ENCODE results near the gene SMIM29. TPM values are rescaled to one million over a fixed set of nuclear protein-coding genes. Genes with fewer than 3 reads are reported as not detected.

The SMIM29 gene
- total and polyA plus RNA-seq, 4 donors, result 14.9 to 68.0 (median 54.3) TPM

GRCh38 chr6:34241351-34242215 lies 7.2 kb downstream of the SMIM29 start:
- Histone ChIP-seq H3K4me3 (ENCODE audit: low read depth, low read length) (no peak overlapping the region), H3K36me3 (ENCODE audit: control insufficient read depth, insufficient read depth, low read length) (peaks cover 62% of the 10 kb centered on the region), H3K27ac (ENCODE audit: low read depth, low read length) (no peak overlapping the region), H3K27me3 (ENCODE audit: control insufficient read depth, insufficient read depth, low read length) (no peaks in the 10 kb centered on the region), H3K4me1 (ENCODE audit: control insufficient read depth, insufficient read depth, low read length) (peaks cover 39% of the 10 kb centered on the region), H3K9me3 (ENCODE audit: control insufficient read depth, insufficient read depth, low read length) (no peaks in the 10 kb centered on the region)
- no peak for DNase-seq (ENCODE audit: low read depth in 4 of 6, low spot score in 6 of 6)
- 100% methylated on average over 4 of the region's 13 CpGs for WGBS (ENCODE audit: insufficient coverage)

- WGBS (ENCODE audit: insufficient coverage), result 87% methylated on average over 17 of the region's 22 CpGs
- no peak overlapping the region for H3K4me3 ChIP-seq (ENCODE audit: low read depth, low read length)
- peaks cover 53% of the 10 kb centered on the region for H3K36me3 ChIP-seq (ENCODE audit: control insufficient read depth, insufficient read depth, low read length)
- H3K4me1 ChIP-seq (ENCODE audit: control insufficient read depth, insufficient read depth, low read length), result peaks cover 39% of the 10 kb centered on the region
- H3K27me3 ChIP-seq (ENCODE audit: control insufficient read depth, insufficient read depth, low read length), result no peaks in the 10 kb centered on the region
- DNase-seq (ENCODE audit: low read depth in 4 of 6, low spot score in 6 of 6), result no peak
- no peak overlapping the region for H3K27ac ChIP-seq (ENCODE audit: low read depth, low read length)
- no peaks in the 10 kb centered on the region for H3K9me3 ChIP-seq (ENCODE audit: control insufficient read depth, insufficient read depth, low read length)
These were observed 8.2 kb downstream of the SMIM29 start for GRCh38 chr6:34240329-34241248.

- Histone ChIP-seq H3K9me3 (ENCODE audit: control insufficient read depth, insufficient read depth, low read length) (no peaks in the 10 kb centered on the region), H3K27ac (ENCODE audit: low read depth, low read length) (no peak overlapping the region), H3K27me3 (ENCODE audit: control insufficient read depth, insufficient read depth, low read length) (no peaks in the 10 kb centered on the region), H3K36me3 (ENCODE audit: control insufficient read depth, insufficient read depth, low read length) (peaks cover 46% of the 10 kb centered on the region), H3K4me1 (ENCODE audit: control insufficient read depth, insufficient read depth, low read length) (peaks cover 39% of the 10 kb centered on the region), H3K4me3 (ENCODE audit: low read depth, low read length) (no peak overlapping the region)
- no peak for DNase-seq (ENCODE audit: low read depth in 4 of 6, low spot score in 6 of 6)
- no CpG with 5 or more reads among the region's 2 CpGs for WGBS (ENCODE audit: insufficient coverage)
These were observed 8.9 kb downstream of the SMIM29 start for GRCh38 chr6:34239893-34240292.

- Histone ChIP-seq H3K4me3 (ENCODE audit: low read depth, low read length) (no peak overlapping the region), H3K9me3 (ENCODE audit: control insufficient read depth, insufficient read depth, low read length) (no peaks in the 10 kb centered on the region), H3K4me1 (ENCODE audit: control insufficient read depth, insufficient read depth, low read length) (peaks cover 37% of the 10 kb centered on the region), H3K27ac (ENCODE audit: low read depth, low read length) (no peak overlapping the region), H3K36me3 (ENCODE audit: control insufficient read depth, insufficient read depth, low read length) (peaks cover 42% of the 10 kb centered on the region), H3K27me3 (ENCODE audit: control insufficient read depth, insufficient read depth, low read length) (no peaks in the 10 kb centered on the region)
- DNase-seq (ENCODE audit: low read depth in 4 of 6, low spot score in 6 of 6), result no peak
- no CpG with 5 or more reads among the region's 3 CpGs for WGBS (ENCODE audit: insufficient coverage)
These were observed 9.3 kb downstream of the SMIM29 start for GRCh38 chr6:34239500-34239825.

- H3K9me3 ChIP-seq (ENCODE audit: control insufficient read depth, insufficient read depth, low read length), result no peaks in the 10 kb centered on the region
- peaks cover 31% of the 10 kb centered on the region for H3K4me1 ChIP-seq (ENCODE audit: control insufficient read depth, insufficient read depth, low read length)
- H3K4me3 ChIP-seq (ENCODE audit: low read depth, low read length), result peak overlapping the region; percentile 51
- no peaks in the 10 kb centered on the region for H3K27me3 ChIP-seq (ENCODE audit: control insufficient read depth, insufficient read depth, low read length)
- 21% methylated on average over 11 of the region's 14 CpGs for WGBS (ENCODE audit: insufficient coverage)
- peak in 1 of 6 donors; percentile 38 for DNase-seq (ENCODE audit: low read depth in 4 of 6, low spot score in 6 of 6)
- H3K36me3 ChIP-seq (ENCODE audit: control insufficient read depth, insufficient read depth, low read length), result peaks cover 36% of the 10 kb centered on the region
- no peak overlapping the region for H3K27ac ChIP-seq (ENCODE audit: low read depth, low read length)
These were observed 10.0 kb downstream of the SMIM29 start for GRCh38 chr6:34238585-34239499.

GRCh38 chr6:34237722-34238584 lies 10.9 kb downstream of the SMIM29 start:
- 3% methylated on average over 59 of the region's 64 CpGs for WGBS (ENCODE audit: insufficient coverage)
- H3K9me3 ChIP-seq (ENCODE audit: control insufficient read depth, insufficient read depth, low read length), result no peaks in the 10 kb centered on the region
- peak in 2 of 6 donors; percentile 56 to 70 for DNase-seq (ENCODE audit: low read depth in 4 of 6, low spot score in 6 of 6)
- peak overlapping the region; percentile 51 for H3K4me3 ChIP-seq (ENCODE audit: low read depth, low read length)
- H3K27me3 ChIP-seq (ENCODE audit: control insufficient read depth, insufficient read depth, low read length), result no peaks in the 10 kb centered on the region
- H3K27ac ChIP-seq (ENCODE audit: low read depth, low read length), result no peak overlapping the region
- H3K36me3 ChIP-seq (ENCODE audit: control insufficient read depth, insufficient read depth, low read length), result peaks cover 30% of the 10 kb centered on the region
- H3K4me1 ChIP-seq (ENCODE audit: control insufficient read depth, insufficient read depth, low read length), result peaks cover 30% of the 10 kb centered on the region

GRCh38 chr6:34237316-34237721 lies 11.5 kb downstream of the SMIM29 start:
- Histone ChIP-seq H3K9me3 (ENCODE audit: control insufficient read depth, insufficient read depth, low read length) (no peaks in the 10 kb centered on the region), H3K27ac (ENCODE audit: low read depth, low read length) (no peak overlapping the region), H3K4me1 (ENCODE audit: control insufficient read depth, insufficient read depth, low read length) (peaks cover 30% of the 10 kb centered on the region), H3K4me3 (ENCODE audit: low read depth, low read length) (peak overlapping the region; percentile 51), H3K36me3 (ENCODE audit: control insufficient read depth, insufficient read depth, low read length) (peaks cover 24% of the 10 kb centered on the region), H3K27me3 (ENCODE audit: control insufficient read depth, insufficient read depth, low read length) (no peaks in the 10 kb centered on the region)
- under 1% methylated on average over 69 of the region's 78 CpGs for WGBS (ENCODE audit: insufficient coverage)
- peak in 2 of 6 donors; percentile 52 to 64 for DNase-seq (ENCODE audit: low read depth in 4 of 6, low spot score in 6 of 6)

GRCh38 chr6:34236443-34237315 lies 12.1 kb downstream of the SMIM29 start, which contains the start of gene HMGA1:
TSS of gene HMGA1 (plus strand) at chr6:34236873. CDS start at chr6:34240781, 3,908 bp downstream.
- under 1% methylated on average over 75 of the region's 91 CpGs for WGBS (ENCODE audit: insufficient coverage)

More at GRCh38 chr6:34236443-34237315, 12.1 kb downstream of the SMIM29 start, which contains the start of gene HMGA1:
- Histone ChIP-seq H3K4me3 (ENCODE audit: low read depth, low read length) (peak within 1 kb of the TSS; percentile 68), H3K36me3 (ENCODE audit: control insufficient read depth, insufficient read depth, low read length) (peaks cover 18% of the 10 kb centered on the region), H3K4me1 (ENCODE audit: control insufficient read depth, insufficient read depth, low read length) (peaks cover 30% of the 10 kb centered on the region), H3K27me3 (ENCODE audit: control insufficient read depth, insufficient read depth, low read length) (no peaks in the 10 kb centered on the region), H3K27ac (ENCODE audit: low read depth, low read length) (peak within 1 kb of the TSS; percentile 80), H3K9me3 (ENCODE audit: control insufficient read depth, insufficient read depth, low read length) (no peaks in the 10 kb centered on the region)
- DNase-seq (ENCODE audit: low read depth in 4 of 6, low spot score in 6 of 6), result peak in 3 of 6 donors; percentile 68 to 95 (median 93)

Measured in spinal cord (tissue), 10 donors.